Left colon (tissue), 2 donors: Measurements from ENCODE around the gene MSRB1. TPM values are rescaled to one million over a fixed set of nuclear protein-coding genes. Genes with fewer than 3 reads are reported as not detected.
A peak's percentile ranks its signal among the peaks of the same experiment; 100 is the strongest.
"Not testable (repeated sequence)": the region's sequence is repeated elsewhere in the genome, so short reads cannot be mapped to it uniquely, and the experiment has no call there.

Experiments used
- ATAC-seq: fragments of 200-7000 bp; cut with Tn5 transposase; one replicate; pipeline ENCODE4 v1.9.1; 2020; ENCODE audit warnings: mild to moderate bottlenecking, moderate library complexity
- DNase-seq, 2 donors: peaks; one replicate each; pipeline ENCODE4 v3.0.0-alpha.2; 2020
- intact Hi-C, 2 donors: fragments of 100-400 bp; cut with DNase I in 1 of 2; cut with micrococcal nuclease in 1 of 2; formaldehyde crosslinking; loops; one replicate each; pipeline versions ENCODE4 v1.11.2 to v1.14.0; 2022; cut with DNase I, micrococcal nuclease
- total RNA-seq, 2 donors: library from RNA; stranded (reverse); fragmentation: NEBNext Ultra II Directional; extraction: Animal tissue kit (Norgen Biotek cat#: 25700); gene quantifications; one replicate each; pipeline ENCODE4 v1.2.1, GENCODE V29; 2021
- donor health status: DM: no; HTN: no; CAD: no.
- donor health status: DM: yes; HTN: yes; CAD: no.

Gene MSRB1
- total RNA-seq, 2 donors from 2014 or later, result 46.0 to 46.6 TPM

DNA sequence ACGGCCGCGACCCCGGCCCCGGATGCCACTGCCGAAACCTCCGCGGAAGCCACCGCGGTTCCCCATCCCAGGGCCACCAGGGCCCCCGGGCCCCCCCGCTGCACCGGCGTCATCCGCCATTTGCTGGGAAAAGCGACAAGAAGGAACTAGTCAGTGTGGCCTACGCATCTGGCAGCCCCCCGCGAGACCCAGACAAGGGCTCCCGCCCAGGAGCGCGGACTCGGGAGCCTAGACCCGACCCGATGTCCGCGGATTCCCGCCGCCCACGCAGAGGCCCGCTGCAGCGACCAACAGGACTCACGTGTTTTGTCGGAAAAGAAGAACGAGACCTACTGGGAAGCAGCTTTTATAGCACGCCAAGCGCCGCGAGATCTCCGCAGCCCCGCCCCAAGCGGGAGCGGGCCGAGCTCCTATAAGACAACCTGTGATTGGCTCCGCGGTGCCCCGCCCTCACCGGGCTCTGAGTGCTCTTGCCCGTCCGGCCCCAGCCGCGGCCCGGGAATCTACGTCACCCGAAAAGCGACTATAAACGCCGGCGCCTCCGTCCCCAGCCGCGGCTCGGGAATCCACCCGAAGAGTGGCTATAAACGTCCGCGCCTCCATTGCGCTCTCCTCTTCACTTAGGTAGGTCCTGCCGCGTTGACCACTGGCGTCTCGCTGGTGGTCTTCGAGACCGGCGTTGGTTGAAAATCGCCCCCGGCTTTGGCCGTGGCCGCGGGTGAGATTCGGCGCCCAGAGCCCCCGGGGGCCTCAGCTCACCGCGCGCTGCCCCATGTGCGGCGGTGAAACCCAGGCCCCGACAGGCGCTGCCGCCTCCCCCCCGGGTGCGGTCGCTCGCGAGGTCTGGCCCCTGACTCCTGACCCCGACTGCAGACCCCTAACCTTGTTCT lies 21.8 kb upstream of the MSRB1 start, which contains the start of gene RPS2:
TSS of gene RPS2 (minus strand) at position 321 of the 890 bp plus-strand sequence. CDS start at position 120, 201 bp downstream.
- DNase-seq, result peak; percentile 99
- ATAC-seq, result peak; percentile 92
- intact Hi-C loops, result no loop called here

DNA sequence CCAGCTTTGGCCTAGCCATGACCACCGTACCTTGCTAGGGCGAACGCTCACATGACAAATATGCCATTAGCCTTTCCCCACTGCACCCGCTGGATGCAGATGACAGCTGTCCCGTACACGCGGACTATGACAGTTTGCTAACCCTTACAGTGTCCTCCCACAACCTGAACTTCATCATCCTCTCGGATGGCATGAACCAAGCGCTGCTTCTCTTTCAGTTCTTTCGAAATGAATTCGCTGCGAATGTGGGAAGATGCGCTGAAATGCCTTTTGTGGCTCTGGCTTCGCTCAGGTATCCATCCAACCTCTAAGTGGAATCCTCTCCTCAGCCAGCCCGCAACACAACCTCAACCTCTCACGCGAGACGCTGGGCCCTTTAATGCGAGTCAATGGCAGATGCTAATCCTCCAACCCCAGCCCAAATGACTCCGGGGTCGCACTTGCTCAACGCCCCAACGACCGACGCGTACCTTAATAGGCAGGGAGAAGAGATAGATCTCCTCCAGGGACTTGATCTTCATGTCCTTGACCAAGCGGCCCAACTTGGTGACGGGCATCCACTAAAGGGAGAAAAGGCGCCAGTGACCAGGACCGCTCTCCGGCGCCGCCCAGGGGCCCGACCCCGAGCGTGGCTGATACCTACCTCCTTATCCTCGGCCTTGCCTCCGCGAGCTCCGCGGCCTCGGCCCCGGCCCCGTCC lies 21.0 kb upstream of the MSRB1 start:
- intact Hi-C loops, result no loop called here
- peak; percentile 29 for ATAC-seq
- DNase-seq, result peak in 1 of 2 donors; percentile 67

DNA sequence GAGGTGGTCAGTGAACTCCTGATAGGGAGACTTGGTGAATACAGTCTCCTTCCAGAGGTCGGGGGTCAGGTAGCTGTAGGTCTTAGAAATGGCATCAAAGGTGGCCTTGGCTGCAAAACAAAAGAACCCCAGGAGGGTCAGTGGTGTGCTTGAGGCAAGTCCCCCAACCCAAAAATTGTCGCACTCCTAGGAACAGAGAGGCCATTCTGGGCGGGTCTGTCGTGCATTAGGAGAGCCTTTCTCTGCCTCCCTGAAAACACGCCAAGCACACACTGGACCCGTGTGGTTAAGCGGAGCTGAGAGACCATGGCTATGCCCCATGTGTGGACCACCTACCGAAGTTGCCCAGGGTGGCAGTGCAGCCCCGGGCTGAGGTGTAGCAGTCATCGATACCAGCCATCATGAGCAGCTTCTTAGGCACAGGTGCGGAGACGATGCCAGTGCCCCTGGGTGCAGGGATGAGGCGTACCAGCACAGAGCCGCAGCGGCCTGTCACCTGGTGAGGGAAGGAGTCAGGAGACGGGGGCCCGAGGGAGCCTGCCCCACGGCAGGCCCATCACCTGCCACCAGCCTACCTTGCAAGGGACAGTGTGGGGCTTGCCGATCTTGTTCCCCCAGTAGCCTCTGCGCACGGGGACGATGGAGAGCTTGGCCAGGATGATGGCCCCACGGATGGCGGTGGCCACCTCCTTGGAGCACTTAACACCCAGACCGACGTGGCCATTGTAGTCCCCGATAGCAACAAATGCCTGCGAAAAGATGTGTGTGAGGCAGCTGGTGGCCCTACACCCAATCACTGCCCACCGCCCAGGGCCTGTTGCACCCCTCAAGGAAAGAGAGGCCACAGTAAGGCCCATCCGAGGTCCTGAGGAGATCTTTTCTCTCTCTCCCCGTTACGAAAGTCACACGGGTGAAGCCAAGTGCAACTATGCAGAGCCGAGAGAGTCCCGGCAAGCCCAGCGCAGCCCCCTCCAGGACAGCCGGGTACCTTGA lies 19.5 kb upstream of the MSRB1 start:
- DNase-seq, result peak in 1 of 2 donors; percentile 8
- intact Hi-C loops, ATAC-seq: not testable (repeated sequence)

DNA sequence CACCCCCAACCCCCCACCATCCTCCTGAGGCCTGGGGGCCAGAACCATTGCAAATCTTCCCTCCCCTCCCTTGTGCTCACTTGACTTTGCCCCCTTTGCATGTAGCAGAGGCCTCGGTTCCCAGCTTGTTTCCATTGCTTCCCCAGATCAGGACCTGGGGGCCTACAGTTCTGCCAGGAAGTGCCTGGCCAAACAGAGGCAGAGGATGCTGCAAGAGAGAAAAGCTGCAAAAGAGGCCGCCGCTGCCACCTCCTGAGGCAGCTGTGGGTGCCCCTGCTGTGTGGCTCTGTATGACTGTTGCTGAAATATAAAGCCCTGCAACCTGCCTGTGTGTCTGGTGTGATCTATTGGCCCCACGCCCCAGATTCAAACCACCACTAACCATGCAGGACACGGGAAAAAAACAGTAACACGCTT lies 18.7 kb upstream of the MSRB1 start:
- intact Hi-C loops, result no loop called here
- peak in 1 of 2 donors; percentile 14 for DNase-seq

DNA sequence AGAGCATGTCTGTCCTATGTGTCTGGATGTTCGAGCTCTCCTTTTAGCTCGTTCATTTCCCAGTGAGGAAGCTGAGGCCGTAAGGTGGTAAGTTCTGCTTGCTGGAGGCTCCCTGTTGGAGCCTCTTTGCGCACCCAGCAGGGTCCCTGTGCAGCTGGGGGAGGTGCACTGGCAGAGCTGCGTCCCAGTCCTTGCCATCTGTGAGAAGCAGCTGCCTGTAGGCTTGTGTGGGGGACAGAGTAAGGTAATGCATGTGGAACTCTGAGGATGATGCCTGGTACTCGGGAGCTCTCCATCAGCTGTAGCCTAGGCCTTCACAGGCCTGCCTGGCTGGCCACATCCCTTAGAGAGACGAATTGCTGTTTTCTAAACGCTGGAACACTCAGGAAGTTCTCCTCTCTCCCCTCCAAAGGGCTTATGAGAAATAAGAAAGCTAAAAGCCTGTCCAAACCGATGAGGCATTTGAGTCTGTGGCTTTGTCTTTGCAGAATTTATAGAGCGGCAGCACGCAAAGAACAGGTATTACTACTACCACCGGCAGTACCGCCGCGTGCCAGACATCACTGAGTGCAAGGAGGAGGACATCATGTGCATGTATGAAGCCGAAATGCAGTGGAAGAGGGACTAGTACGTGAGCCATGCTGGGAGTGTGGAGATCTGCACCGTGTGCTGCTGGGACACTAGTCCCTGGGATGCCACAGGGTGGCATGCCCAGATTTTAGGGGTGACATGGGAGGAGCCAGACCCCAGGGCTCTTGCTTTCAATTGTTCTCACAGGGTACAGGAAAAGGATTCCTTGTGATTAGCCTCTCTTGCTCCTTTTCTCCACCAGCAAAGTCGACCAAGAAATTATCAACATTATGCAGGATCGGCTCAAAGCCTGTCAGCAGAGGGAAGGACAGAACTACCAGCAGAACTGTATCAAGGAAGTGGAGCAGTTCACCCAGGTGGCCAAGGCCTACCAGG lies 17.9 kb upstream of the MSRB1 start:
- no peak for ATAC-seq
- intact Hi-C loops, result no loop called here
- peak in 1 of 2 donors; percentile 22 for DNase-seq

More for the DNA sequence above, 18.7 kb upstream of the MSRB1 start:
- ATAC-seq, result no peak

DNA sequence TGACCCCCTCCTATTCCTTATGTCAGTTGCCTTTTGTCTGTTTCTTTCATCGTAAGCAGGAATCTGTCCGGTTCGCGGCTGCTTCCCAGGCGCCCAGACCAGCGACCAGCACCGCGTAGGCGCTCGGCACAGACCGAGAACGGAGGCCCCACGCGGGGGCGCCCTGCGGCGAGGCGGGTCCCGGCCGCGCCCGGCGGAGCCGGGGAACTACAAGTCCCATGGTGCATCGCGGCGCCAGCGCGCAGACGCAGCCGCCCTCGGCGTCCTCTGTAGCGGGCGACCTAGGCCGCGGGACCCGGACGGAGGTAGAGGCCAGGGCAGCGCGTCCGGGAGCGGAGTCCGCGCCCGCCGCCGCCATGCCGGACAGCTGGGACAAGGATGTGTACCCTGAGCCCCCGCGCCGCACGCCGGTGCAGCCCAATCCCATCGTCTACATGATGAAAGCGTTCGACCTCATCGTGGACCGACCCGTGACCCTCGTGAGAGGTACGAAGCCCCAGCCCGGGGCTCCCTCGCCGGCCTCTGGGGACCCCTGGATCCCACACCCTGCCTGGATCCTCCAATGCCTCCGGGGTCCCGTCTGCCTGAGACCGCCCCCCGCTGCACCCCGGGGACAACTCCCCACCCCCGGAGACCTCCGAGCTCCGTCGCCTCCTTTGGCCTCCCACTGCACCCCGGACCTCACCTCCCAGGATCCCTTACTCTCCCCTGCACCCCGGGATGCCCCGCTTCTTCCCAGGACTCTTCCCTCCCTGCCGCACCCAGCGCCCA lies 16.5 kb upstream of the MSRB1 start, which contains the start of gene NDUFB10:
TSS of gene NDUFB10 (plus strand) at position 270 of the 771 bp plus-strand sequence. CDS start at position 357, 87 bp downstream.
- DNase-seq, result peak; percentile 92 to 96
- peak; percentile 89 for ATAC-seq
- intact Hi-C loops, result no loop called here

DNA sequence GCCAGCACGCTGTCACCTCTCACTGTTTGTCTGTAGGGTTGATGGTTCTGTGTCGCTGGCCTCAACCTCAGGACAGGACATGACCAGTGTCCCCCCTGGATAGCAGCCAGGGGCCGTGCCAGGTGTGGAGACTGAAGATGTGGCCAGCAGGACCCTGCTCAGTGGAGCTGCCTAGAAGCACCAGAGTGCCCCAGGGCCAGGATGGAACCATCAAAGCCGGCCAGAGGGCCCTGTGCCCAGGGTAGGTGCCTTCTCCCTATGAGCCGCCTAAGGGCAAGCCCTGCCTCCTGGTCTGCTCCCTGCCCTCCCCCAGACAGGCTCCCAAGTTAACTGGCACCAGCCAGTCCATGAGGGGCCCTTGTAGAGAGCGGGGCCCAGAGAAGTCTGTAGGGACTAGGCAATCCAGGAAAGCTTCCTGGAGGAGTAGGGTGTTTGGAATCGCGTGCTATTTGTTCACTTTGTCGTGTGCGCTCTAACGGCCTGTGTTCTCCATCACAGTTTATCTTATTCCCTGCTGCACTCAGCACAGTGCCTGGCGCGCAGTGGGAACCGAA lies 15.8 kb upstream of the MSRB1 start:
- DNase-seq, result peak in 1 of 2 donors; percentile 40
- intact Hi-C loops, result no loop called here
- ATAC-seq, result peak; percentile 2

DNA sequence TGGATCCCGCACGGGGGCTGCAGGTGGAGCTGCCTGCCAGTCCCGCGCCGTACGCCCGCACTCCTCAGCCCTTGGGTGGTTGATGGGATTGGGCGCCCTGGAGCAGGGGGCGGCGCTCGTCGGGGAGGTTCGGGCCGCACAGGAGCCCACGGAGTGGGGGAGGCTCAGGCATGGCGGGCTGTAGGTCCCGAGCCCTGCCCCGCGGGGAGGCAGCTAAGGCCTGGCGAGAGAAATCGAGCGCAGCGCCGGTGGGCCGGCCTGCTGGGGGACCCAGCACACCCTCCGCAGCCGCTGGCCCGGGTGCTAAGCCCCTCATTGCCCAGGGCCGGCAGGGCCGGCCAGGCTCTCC lies 15.1 kb upstream of the MSRB1 start:
- intact Hi-C loops, DNase-seq, ATAC-seq: not testable (repeated sequence)

DNA sequence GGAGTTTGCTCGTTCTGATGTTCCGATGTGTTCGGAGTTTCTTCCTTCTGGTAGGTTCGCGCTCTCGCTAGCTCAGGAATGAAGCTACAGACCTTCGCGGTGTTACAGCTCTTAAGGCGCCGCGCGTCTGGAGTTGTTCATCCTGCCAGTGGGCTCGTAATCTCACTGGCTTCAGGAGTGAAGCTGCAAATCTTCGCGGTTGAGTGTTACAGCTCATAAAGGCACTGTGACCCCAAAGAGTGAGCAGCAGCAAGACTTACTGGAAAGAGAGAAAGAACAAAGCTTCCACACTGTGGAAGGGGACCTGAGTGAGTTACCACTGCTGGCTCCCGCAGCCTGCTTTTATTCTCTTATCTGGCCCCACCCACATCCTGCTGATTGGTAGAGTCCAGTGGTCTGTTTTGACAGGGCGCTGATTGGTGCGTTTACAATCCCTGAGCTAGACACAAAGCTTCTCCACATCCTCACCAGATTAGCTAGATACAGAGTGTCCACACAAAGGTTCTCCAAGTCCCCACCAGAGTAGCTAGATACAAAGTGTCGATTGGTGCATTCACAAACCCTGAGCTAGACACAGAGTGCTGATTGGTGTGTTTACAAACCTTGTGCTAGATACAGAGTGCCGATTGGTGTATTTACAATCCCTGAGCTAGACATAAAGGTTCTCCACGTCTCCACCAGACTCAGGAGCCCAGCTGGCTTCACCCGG lies 14.6 kb upstream of the MSRB1 start:
- ATAC-seq, DNase-seq, intact Hi-C loops: not testable (repeated sequence)

DNA sequence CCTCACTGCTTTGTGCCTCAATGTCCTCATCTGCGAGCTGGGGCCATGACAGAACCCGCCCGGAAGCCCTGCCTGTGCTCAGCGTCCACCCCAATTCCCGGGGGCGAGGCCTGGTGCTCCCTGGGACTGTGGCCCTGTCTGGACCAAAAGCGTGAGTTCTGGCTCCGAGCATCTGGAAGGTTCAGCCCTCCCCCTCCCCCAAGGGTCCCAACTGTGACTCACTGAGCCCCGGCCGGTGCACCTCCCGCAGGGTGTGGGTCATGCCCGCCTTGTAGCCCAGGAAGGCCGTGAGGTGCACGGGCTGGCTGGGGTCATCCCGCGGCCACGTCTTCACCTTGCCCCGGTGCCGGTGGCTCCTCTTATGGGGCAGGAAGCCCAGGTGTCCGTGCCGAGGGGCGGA lies 10.7 kb upstream of the MSRB1 start:
- ATAC-seq (no peak), DNase-seq (no peak)
- intact Hi-C loops, result no loop called here

DNA sequence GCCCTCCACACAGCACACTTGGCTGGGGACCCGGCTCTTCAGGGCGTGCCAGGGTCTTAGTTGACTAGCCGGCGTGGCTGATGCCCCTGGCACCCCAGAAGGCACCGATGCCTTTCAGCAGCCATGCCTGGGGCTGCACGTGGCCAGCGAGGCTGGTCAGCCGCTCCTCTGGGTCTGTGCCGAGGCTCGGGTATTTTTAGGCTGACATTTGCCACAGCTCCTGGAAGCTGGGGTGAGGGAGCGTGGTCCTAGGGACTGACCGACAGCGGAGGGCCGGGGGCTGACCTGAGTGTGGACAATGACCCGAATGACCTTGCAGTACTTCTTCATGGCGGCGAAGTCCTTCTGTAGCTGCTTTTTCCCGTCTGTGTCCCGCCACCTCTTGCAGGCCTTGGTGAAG lies 7.6 kb upstream of the MSRB1 start:
- ATAC-seq, result no peak
- DNase-seq, result no peak
- intact Hi-C loops, result no loop called here

DNA sequence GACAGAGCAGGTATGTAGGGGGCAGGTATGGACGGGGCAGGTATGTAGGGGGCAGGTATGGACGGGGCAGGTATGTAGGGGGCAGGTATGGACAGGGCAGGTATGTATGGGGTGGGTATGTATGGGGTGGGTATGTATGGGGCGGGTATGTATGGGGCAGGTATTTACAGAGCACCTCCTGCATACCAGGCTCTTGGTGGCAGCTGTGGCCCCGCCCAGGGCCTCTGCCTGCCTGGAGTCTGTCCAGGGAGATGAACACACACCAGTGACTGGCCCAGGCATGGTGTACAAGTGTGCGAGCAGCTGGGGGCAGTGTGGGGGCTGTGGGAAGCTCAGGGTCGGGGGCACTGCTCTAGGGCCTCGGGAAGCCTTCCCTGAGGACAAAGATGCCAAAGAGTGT lies 7.0 kb upstream of the MSRB1 start:
- ATAC-seq (peak; percentile 65), DNase-seq (no peak)
- intact Hi-C loops, result no loop called here

DNA sequence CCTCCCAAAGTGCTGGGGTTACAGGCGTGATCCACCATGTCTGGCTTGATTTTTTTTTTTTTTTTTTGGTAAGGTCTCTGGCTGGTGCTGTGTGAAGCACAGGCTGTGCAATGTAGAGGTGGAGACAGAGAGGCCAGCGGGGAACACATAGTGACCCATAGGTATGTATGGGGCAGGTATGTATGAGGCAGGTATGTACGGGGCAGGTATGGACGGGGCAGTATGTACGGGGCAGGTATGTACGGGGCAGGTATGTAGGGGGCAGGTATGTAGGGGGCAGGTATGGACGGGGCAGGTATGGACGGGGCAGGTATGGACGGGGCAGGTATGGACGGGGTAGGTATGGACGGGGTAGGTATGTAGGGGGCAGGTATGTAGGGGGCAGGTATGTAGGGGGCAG lies 6.5 kb upstream of the MSRB1 start:
- intact Hi-C loops, result no loop called here

DNA sequence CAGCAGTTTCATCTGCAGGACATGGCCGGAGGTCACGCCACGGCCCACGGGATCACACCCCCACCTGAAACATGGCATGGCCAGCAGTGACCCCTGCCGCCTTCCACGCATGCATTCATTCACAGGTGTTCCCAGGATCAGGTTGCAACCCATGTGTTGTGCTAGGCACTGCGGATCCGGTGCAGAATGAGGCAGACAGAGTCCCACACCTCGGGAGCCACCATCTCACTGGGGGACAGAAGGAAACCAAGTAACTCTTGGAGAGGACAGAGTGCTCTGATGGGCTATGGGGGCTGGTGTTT lies 4.3 kb upstream of the MSRB1 start:
- ATAC-seq (no peak), DNase-seq (no peak)
- intact Hi-C loops, result no loop called here

More for the DNA sequence above, 6.5 kb upstream of the MSRB1 start:
- no peak for DNase-seq
- no peak for ATAC-seq

DNA sequence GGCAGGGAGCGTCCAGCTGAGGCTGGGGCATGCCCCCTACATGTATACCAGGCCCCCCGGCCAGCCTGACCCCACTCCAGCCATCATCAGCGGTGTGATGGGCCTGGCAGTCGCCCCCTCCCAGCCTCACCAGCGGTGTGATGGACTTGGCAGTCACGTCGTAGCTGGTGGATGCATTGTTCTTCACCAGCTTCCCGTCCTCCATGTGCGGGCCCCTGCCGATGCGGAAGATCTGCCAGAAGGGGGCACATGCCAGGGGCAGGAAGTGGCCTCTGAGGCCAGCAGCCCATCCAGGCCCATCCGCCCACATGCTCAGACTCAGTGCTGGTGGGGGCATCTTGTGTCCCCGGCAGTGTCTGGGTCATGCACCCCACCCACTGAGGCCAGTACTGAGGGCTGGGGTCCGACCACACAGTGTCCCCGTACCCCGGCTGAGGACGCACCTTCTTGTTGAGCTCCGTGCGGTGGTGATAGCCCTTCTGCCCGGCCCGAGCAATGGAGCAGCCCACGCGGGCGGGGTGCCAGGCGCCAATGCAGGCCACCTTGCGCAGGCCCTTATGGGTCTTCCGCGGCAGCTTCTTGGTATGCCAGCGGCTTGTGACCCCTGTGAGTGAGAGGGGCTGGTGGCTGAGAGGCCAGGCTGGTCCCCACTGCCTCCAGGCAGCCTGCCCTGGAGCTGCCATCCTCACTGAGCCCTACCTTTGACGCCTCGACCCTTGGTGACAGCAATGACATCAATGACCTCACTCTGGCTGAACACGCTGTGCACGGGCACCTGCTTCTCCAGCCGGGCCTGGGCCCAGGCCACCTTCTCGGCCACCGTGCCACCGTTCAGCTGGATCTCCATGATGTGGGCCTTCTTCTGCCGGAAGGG lies 3.7 kb upstream of the MSRB1 start:
- intact Hi-C loops, result no loop called here
- DNase-seq, result no peak

More for the DNA sequence above, 3.7 kb upstream of the MSRB1 start:
- no peak for ATAC-seq
